MCF 10A (cell line): Measurements from ENCODE around the gene NDUFV1. TPM values are rescaled to one million over a fixed set of nuclear protein-coding genes. Genes with fewer than 3 reads are reported as not detected.
"Not testable (repeated sequence)": the region's sequence is repeated elsewhere in the genome, so short reads cannot be mapped to it uniquely, and the experiment has no call there.

Source experiments
- BruUV-seq: library from RNA; stranded (reverse); fragments of 400-500 nt; replicated peaks from 2 replicates; lab custom pipeline; 2021; lab: Mats Ljungman, UMichigan
- CTCF ChIA-PET: fragments of 300-600 bp; sonication (Branson Sonifier 250); formaldehyde crosslinking; extraction: SDS; loops from one replicate; lab custom pipeline; 2021; ENCODE audit warnings: antibody characterized with exemption, inconsistent platforms; lab: Yijun Ruan, JAX
- POLR2A ChIA-PET: fragments of 300-600, 350-650 bp; sonication (Branson Sonifier 250); formaldehyde crosslinking; extraction: SDS; loops from one replicate; lab custom pipeline; 2020; ENCODE audit warnings: antibody characterized with exemption, inconsistent platforms; lab: Yijun Ruan, JAX
- DNase-seq: peaks from one replicate; pipeline ENCODE4 v3.0.0-alpha.2; 2018; ENCODE audit not compliant: unreplicated experiment
- H3K27ac Mint-ChIP-seq: one replicate; pipeline ENCODE4 v1.8.0; 2022; ENCODE audit warnings: mild to moderate bottlenecking, low read depth, mixed read lengths; ENCODE audit not compliant: unreplicated experiment
- H3K27me3 Mint-ChIP-seq: one replicate; pipeline ENCODE4 v1.8.0; 2022; ENCODE audit warnings: mixed read lengths; ENCODE audit not compliant: insufficient read depth, unreplicated experiment
- H3K36me3 Mint-ChIP-seq: one replicate; pipeline ENCODE4 v1.8.0; 2022; ENCODE audit warnings: mild to moderate bottlenecking, moderate library complexity, mixed read lengths; ENCODE audit not compliant: insufficient read depth, unreplicated experiment
- H3K4me1 Mint-ChIP-seq: one replicate; pipeline ENCODE4 v1.8.0; 2022; ENCODE audit warnings: mixed read lengths; ENCODE audit not compliant: insufficient read depth, unreplicated experiment
- H3K4me3 Mint-ChIP-seq: one replicate; pipeline ENCODE4 v1.8.0; 2022; ENCODE audit warnings: mild to moderate bottlenecking, moderate library complexity, mixed read lengths; ENCODE audit not compliant: unreplicated experiment
- H3K9me3 Mint-ChIP-seq: one replicate; pipeline ENCODE4 v1.8.0; 2022; ENCODE audit warnings: mixed read lengths; ENCODE audit not compliant: unreplicated experiment
- intact Hi-C: fragments of 100-400 bp; cut with micrococcal nuclease; formaldehyde crosslinking; loops from 2 replicates; pipeline ENCODE4 v1.14.1; 2022
- total RNA-seq: library from RNA; stranded (reverse); gene quantifications from 2 replicates; pipeline ENCODE4 v1.2.3, GENCODE V29; 2022
- TF ChIP-seq, protein P1 (sequence below): fragments of 200-600 bp; IDR thresholded peaks from one replicate; pipeline ENCODE4 v1.8.0; 2022; ENCODE audit warnings: antibody characterized with exemption, mild to moderate bottlenecking; ENCODE audit not compliant: unreplicated experiment

Gene NDUFV1
- total RNA-seq, 1 experiment from 2014 or later: 223 TPM

DNA sequence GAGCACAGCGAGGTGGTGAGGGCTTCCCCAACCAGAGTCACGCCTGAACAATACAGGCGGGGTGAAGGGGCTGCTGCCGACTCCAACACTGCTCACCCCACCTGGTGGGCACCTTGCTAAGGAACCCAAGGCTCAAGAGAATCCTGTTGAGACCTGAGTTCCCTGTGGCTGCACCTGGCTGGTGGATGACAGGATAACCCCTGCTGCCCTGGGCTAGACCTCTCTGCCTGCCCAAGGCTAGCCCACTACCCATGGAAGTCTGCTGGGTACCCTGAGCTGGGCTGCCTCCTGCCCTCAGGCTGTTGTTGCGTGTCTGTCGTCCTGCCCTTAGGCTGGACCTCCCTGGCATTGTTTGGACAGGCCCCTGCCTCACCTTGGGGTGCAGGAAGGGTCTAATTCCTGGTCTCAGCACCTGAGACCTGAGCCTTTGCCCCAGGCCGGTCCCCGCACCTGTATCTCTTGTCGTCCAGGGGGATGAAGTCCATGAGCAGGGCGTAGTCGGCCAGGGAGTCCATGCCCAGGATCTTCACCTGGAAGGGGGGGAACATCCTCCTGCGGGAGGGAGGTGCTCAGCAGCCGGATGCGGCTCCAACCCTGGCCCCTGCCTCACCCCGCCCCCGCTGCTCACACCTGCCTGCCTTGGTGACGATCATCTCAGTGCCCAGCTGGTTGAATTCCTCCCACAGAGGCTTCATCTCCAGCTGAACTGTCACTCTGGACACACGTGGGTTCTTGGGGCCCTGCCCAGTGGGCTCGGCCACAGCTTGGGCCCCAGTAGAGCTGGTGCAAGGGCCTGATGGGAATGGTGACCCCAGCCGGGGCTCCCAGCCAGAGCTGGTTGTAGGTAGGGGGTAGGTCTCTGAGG is 27.9 kb downstream of the NDUFV1 start:
- Mint-ChIP-seq H3K4me1 (no peaks in the 10 kb centered on the region), H3K4me3 (no peak overlapping the region), H3K27ac (no peak overlapping the region), H3K9me3 (no peaks in the 10 kb centered on the region), H3K27me3 (no peaks in the 10 kb centered on the region), H3K36me3 (no peaks in the 10 kb centered on the region)
- TF ChIP-seq, protein P1, sequence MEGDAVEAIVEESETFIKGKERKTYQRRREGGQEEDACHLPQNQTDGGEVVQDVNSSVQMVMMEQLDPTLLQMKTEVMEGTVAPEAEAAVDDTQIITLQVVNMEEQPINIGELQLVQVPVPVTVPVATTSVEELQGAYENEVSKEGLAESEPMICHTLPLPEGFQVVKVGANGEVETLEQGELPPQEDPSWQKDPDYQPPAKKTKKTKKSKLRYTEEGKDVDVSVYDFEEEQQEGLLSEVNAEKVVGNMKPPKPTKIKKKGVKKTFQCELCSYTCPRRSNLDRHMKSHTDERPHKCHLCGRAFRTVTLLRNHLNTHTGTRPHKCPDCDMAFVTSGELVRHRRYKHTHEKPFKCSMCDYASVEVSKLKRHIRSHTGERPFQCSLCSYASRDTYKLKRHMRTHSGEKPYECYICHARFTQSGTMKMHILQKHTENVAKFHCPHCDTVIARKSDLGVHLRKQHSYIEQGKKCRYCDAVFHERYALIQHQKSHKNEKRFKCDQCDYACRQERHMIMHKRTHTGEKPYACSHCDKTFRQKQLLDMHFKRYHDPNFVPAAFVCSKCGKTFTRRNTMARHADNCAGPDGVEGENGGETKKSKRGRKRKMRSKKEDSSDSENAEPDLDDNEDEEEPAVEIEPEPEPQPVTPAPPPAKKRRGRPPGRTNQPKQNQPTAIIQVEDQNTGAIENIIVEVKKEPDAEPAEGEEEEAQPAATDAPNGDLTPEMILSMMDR: no peak
- no TSS peak for BruUV-seq
- no peak for DNase-seq
- POLR2A ChIA-PET: interaction anchor here (0.6 kb wide), 1 partner anchor 42 kb away, joined by 3 read pairs; no protein-coding TSS in a partner anchor
- intact Hi-C loops: no loop called here
- CTCF ChIA-PET: interaction anchor here (0.6 to 1.5 kb wide), 3 partner anchors 22 to 42 kb away, joined by 4 to 5 read pairs (median 5); no protein-coding TSS in a partner anchor

DNA sequence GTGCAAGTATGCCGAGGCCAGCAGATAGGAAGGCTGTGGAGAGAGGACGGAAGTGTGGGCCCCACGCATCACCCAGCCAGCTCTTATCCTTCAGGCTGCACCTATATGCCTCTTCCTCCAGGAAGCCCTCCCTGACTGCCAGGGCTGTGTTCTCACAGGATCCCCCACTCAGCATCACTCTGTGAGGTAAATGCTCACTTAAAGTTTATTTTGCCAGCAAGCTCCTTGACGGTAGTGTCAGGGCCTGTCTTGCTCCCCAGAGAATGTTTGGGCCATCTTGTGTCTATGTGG is 28.4 kb downstream of the NDUFV1 start:
- BruUV-seq: no TSS peak
- TF ChIP-seq, protein P1: no peak
- Mint-ChIP-seq H3K27me3 (no peaks in the 10 kb centered on the region), H3K9me3 (no peaks in the 10 kb centered on the region), H3K27ac (no peak overlapping the region), H3K4me3 (no peak overlapping the region), H3K36me3 (no peaks in the 10 kb centered on the region), H3K4me1 (no peaks in the 10 kb centered on the region)
- ChIA-PET CTCF (interaction anchor here (0.6 to 1.5 kb wide), 3 partner anchors 21 to 42 kb away, joined by 4 to 5 read pairs (median 5); no protein-coding TSS in a partner anchor), POLR2A (interaction anchor here (0.6 kb wide), 1 partner anchor 42 kb away, joined by 3 read pairs; no protein-coding TSS in a partner anchor)
- no peak for DNase-seq
- intact Hi-C loops: no loop called here

DNA sequence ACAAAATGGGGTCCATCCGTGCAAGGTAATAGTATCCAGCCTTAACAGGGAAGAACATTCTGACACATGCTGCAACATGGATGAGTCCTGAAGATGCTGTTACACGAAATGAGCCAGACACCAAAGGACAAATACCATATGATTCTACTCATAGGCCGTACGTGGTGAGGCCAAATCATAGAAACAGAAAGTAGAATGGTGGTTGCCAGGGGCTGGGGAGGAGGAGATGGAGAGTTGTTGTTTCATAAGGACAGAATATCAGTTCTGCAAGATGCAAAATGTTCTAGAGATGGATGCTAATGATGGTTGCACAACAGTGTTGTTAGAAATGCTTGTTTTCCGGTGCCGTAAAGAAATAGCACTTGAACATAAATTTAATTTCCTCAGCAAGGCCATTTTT is 30.2 kb downstream of the NDUFV1 start:
- Mint-ChIP-seq H3K4me1 (no peaks in the 10 kb centered on the region), H3K4me3 (no peak overlapping the region), H3K9me3 (no peaks in the 10 kb centered on the region), H3K27ac (no peak overlapping the region), H3K27me3 (no peaks in the 10 kb centered on the region), H3K36me3 (no peaks in the 10 kb centered on the region)
- no peak for DNase-seq
- TF ChIP-seq, protein P1: no peak
- intact Hi-C loops: no loop called here
- ChIA-PET POLR2A (no interaction called here), CTCF (interaction anchor here (0.6 kb wide), 1 partner anchor 43 kb away, joined by 3 read pairs; no protein-coding TSS in a partner anchor)
- no TSS peak for BruUV-seq

DNA sequence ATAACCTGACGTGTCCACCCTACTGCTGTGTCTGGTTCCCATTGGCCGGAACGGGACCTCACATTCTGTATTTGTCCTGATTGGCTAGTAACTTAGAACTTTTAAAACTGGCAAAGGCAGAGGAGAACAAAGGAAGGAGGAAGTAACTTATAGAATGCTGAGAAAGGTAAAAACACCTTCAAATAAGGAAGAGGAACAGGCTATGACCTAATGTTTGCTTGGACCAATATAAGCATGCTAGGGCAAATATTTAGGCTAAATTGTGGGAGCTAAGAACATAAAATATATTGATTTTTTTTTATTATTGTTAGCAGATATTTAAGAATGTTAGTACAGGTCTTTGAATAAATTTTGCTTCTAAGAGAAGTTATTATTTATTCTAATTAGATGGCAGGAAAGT is 30.7 kb downstream of the NDUFV1 start:
- intact Hi-C loops, POLR2A ChIA-PET, H3K27me3 Mint-ChIP-seq, H3K36me3 Mint-ChIP-seq, H3K27ac Mint-ChIP-seq, H3K4me1 Mint-ChIP-seq, H3K9me3 Mint-ChIP-seq, H3K4me3 Mint-ChIP-seq, DNase-seq, BruUV-seq: not testable (repeated sequence)
- CTCF ChIA-PET: interaction anchor here (0.6 kb wide), 1 partner anchor 44 kb away, joined by 3 read pairs; no protein-coding TSS in a partner anchor
